HG03108 (cell line): Measurements from ENCODE around the gene KBTBD13.
"Not testable (repeated sequence)": the region's sequence is repeated elsewhere in the genome, so short reads cannot be mapped to it uniquely, and the experiment has no call there.

Experiments used
- ATAC-seq: cut with Tn5 transposase; IDR thresholded peaks from one replicate; pipeline ENCODE4 v1.9.1; 2021; ENCODE audit warnings: moderate library complexity; ENCODE audit not compliant: unreplicated experiment

Gene KBTBD13

GRCh38 chr15:65069179-65069578 is 7.4 kb upstream of the KBTBD13 start:
- no peak for ATAC-seq

- no peak for ATAC-seq
Observed at GRCh38 chr15:65069779-65070546, 6.6 kb upstream of the KBTBD13 start.

DNA sequence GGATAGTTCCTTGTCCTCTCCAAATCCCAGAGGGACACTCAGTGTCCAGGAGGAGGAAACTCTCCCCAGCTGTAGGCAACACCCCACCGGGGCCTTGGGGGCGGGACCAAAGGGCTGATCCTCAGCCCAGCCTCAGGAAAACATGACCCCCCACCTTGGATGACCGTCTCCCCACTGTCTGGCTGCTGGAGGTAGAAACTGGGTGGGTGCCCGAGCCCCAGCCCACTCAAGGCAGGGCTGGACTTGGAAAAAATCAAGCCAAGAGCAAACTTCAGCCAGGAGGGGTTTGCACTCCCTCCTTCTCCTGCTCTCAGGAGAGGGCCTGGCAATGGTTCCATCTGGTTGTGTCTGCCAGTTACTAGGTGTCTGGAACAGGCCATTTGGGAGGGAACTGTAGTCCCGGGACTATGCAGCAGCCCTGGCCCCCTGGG is 5.2 kb upstream of the KBTBD13 start:
- no peak for ATAC-seq

- no peak for ATAC-seq
Observed at GRCh38 chr15:65072027-65072426, 4.5 kb upstream of the KBTBD13 start.

DNA sequence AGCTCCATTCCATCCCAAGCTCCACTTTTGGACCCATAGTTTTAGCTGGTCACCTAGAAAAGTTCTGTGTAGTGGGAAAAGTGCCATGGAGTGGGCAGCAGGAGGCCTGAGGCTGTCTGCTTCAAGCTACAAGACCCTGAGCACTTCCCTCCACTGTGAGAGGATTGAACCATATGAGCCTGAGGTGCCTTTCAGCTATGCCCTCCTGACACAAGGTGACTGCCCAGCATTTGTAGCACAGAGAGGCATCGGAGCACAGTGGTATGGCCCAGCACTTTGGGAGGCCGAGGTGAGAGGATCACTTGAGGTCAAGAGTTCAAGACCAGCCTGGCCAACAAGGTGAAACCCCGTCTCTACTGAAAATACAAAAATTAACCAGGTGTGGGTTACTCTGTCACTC is 3.9 kb upstream of the KBTBD13 start:
- ATAC-seq: no peak

- ATAC-seq: not testable (repeated sequence)
Observed at GRCh38 chr15:65074946-65075345, 1.6 kb upstream of the KBTBD13 start.

- not testable (repeated sequence) for ATAC-seq
Observed at GRCh38 chr15:65075607-65076395, 745 bp upstream of the KBTBD13 start.

GRCh38 chr15:65077291-65077980 is 890 bp downstream of the KBTBD13 start:
- ATAC-seq: no peak

DNA sequence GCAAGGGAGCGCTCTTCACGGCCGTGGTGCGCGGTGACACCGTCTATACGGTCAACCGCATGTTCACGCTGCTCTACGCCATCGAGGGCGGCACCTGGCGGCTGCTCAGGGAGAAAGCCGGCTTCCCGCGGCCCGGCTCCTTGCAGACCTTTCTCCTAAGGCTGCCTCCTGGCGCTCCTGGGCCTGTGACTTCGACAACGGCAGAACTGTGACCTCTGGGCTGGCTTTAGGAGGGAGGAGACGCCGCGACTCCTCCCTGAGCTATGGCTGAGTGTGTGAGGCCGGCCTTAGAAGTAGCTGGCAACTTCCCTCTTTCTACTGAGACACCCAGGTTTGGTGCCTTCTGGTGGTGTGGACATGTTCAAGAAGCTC is 1.4 kb downstream of the KBTBD13 start:
- ATAC-seq: no peak

DNA sequence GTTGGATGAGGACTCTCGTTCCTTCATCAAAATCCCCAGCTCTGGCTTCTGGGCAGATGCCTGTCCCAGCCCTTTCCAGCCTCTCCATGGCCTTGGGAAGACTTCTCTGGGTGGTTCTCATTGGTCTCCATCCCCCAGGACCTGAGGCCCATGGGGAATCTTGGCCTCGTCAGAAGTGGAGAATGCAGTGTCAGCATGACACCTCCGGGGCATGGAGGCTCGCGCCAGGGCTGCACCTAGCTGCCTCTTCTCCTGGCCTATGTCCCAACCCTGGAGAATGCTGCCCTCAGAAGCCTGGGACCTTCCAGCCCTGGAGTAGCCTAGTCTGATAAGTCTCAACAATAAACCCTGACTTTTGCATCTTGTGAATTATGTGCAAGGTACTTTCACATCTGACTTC is 3.0 kb downstream of the KBTBD13 start:
- no peak for ATAC-seq

- ATAC-seq: no peak
Observed at GRCh38 chr15:65081270-65081669, 4.7 kb downstream of the KBTBD13 start.

- ATAC-seq: no peak
Observed at GRCh38 chr15:65081758-65082157, 5.2 kb downstream of the KBTBD13 start.

- ATAC-seq: no peak
Observed at GRCh38 chr15:65082303-65082953, 5.9 kb downstream of the KBTBD13 start.

DNA sequence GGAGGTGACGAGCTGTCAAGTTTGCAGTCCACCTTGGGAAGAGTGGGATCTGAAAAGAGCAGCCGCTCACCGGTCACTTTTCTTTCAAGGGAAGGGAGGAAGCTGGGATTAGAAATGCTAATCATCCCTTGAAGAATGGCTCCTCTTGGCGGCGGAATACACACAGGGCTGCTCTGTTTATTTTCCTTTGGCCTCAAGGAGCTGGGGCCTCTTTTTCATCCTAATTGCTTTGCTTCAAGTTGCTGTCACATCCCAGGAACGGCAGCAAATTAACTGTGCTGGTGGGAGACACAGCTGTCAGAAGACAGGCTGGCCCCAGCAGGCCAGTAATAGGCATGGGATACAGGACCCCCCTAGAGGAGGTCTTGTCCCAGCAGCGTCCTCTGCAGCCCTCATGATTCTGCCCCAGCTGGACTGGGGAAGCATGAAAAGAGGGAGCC is 6.7 kb downstream of the KBTBD13 start:
- ATAC-seq: no peak

- ATAC-seq: no peak
Observed at GRCh38 chr15:65084500-65085206, 8.1 kb downstream of the KBTBD13 start.

DNA sequence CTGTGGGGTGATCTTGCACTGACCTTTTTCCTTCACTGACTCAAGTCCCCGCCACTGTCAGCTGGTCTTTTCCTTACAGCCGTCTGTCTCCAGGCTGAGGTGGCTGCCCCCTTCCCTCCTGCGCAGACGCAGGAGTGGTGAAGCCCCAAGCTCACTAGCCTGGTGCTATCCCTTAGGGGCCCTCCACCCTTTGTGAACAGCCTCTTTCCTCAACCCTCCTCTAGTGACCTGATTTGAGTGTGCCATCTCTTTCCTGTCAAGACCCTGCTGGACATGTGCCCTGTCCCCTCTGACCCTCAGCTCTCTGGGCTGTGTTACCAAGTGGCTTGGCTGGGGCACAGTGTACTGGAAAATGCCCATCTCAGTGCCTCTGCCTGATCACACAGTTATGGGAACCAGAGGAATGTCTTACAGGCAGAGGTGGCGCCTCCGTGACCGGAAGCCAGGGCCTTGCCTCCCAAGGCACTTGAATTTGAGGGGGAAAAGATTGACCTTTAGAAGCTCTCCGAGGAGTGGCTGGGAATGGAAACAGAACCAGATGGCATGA is 8.7 kb downstream of the KBTBD13 start:
- no peak for ATAC-seq

DNA sequence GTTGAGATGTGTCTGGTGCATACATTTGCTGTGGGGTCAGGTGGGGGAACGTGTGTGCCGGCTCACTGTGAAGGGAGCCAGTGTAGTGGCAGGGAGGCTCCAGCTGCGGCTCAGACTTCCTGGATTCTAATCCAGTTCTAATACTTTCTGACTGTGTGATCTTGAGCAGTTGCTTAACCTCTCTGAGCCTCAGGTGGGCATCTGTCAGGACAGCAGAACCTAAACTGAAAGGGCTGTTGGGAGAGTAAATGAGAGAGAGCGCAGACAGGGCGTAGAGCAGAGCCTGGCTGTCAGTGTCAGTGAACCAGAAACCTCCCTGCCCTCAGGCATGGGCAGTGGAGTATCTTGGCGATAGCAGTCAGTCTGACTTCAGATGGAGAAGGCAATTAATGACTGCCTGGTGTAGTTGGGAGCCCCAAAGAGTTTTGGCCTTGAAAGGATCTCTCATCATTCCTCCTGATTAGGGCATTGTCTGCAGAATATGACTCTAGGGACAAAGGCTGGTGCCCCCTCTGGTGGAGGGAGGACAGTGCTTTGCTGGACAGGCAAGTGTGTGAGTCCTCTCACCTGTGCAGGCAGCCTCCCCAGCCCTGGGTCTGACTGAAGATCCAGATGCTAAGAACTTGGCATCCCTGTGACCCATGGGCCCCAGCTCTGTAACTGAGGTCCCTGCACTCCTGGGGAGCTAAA is 9.6 kb downstream of the KBTBD13 start:
- ATAC-seq: no peak

DNA sequence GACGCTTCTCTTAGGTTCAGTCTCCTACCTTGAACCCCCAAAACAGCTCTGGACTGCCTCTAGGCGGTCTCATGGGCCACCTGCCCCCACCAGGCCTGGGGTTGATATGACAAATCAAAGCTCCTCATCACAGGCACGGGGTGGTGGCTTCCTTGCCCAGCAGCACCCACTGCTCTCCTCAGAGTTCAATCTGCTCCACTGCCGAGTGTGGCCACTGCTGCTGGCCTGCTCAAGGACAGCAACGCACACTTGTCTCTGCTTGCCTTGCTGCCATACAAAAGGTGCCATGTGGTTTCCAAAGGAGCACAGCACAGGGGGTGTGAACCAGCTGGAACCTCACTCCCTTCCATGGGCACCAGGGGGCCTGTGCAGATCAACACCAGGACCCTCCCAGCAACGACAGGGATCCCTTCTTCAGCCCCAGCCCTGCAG is 10.2 kb downstream of the KBTBD13 start:
- ATAC-seq: no peak

- ATAC-seq: no peak
Observed at GRCh38 chr15:65087411-65087810, 10.9 kb downstream of the KBTBD13 start.
